SK-N-SH treated with all-trans-retinoic acid at 6 μM for 48 hours (cell line): Measurements from ENCODE around the gene ANK3.

Experiments
- ATAC-seq: fragments of 200-7000 bp; cut with Tn5 transposase; 3 replicates; pipeline ENCODE4 v1.9.1; 2020; ENCODE audit warnings: mild to moderate bottlenecking, moderate library complexity
- ARNTL ChIP-seq: fragments of 450-650 bp; formaldehyde crosslinking; IDR thresholded peaks from 2 replicates; pipeline ENCODE4 v1.5.0; 2020; ENCODE audit warnings: low read depth, mild to moderate bottlenecking, moderate library complexity, borderline replicate concordance
- BACH2 ChIP-seq: fragments of 250-450 bp; sonication (Bioruptor Pico); IDR thresholded peaks from 2 replicates; pipeline ENCODE4 v1.9.0; 2021; ENCODE audit warnings: mild to moderate bottlenecking, borderline replicate concordance
- CREB5 ChIP-seq: fragments of 250-450 bp; sonication (Bioruptor Pico); IDR thresholded peaks from 2 replicates; pipeline ENCODE4 v1.5.1; 2020; ENCODE audit warnings: low read depth, mild to moderate bottlenecking, moderate library complexity
- CSDC2 ChIP-seq: fragments of 250-450 bp; sonication (Bioruptor Pico); IDR thresholded peaks from 2 replicates; pipeline ENCODE4 v1.5.0; 2020; ENCODE audit warnings: mild to moderate bottlenecking, moderate library complexity
- CSRNP3 ChIP-seq: fragments of 250-450 bp; sonication (Bioruptor Pico); IDR thresholded peaks from 2 replicates; pipeline ENCODE4 v1.5.1; 2021; ENCODE audit warnings: mild to moderate bottlenecking, moderate library complexity
- ESRRG ChIP-seq: fragments of 250-450 bp; sonication (Bioruptor Pico); IDR thresholded peaks from 2 replicates; pipeline ENCODE4 v1.6.1; 2021; ENCODE audit warnings: mild to moderate bottlenecking
- GLIS3 ChIP-seq: fragments of 250-450 bp; sonication (Bioruptor Pico); IDR thresholded peaks from 2 replicates; pipeline ENCODE4 v1.5.0; 2020; ENCODE audit warnings: mild to moderate bottlenecking, moderate library complexity
- ISL1 ChIP-seq: fragments of 250-450 bp; sonication (Bioruptor Pico); IDR thresholded peaks from 2 replicates; pipeline ENCODE4 v2.1.2; 2022; ENCODE audit warnings: mild to moderate bottlenecking, moderate library complexity
- OSR1 ChIP-seq: fragments of 250-450 bp; sonication (Bioruptor Pico); IDR thresholded peaks from 2 replicates; pipeline ENCODE4 v1.8.0; 2022; ENCODE audit warnings: moderate library complexity, mild to moderate bottlenecking, inconsistent platforms
- PATZ1 ChIP-seq: fragments of 250-450 bp; sonication (Bioruptor Pico); IDR thresholded peaks from 2 replicates; pipeline ENCODE4 v1.8.0; 2020; ENCODE audit warnings: mild to moderate bottlenecking, moderate library complexity, borderline replicate concordance
- POU6F1 ChIP-seq: fragments of 250-450 bp; sonication (Bioruptor Pico); IDR thresholded peaks from 2 replicates; pipeline ENCODE4 v1.8.0; 2021; ENCODE audit warnings: low read depth, mild to moderate bottlenecking, moderate library complexity, borderline replicate concordance
- PPARA ChIP-seq: fragments of 250-450 bp; sonication (Bioruptor Pico); IDR thresholded peaks from 2 replicates; pipeline ENCODE4 v1.5.0; 2020; ENCODE audit warnings: mild to moderate bottlenecking, borderline replicate concordance
- RARB ChIP-seq: fragments of 250-450 bp; sonication (Bioruptor Pico); IDR thresholded peaks from 2 replicates; pipeline ENCODE4 v1.8.0; 2021; ENCODE audit warnings: mild to moderate bottlenecking, moderate library complexity
- SNAI2 ChIP-seq: fragments of 250-450 bp; sonication (Bioruptor Pico); IDR thresholded peaks from 2 replicates; pipeline ENCODE4 v1.5.0; 2020; ENCODE audit warnings: mild to moderate bottlenecking, moderate library complexity
- TCF4 ChIP-seq: fragments of 250-450 bp; sonication (Bioruptor Pico); IDR thresholded peaks from 2 replicates; pipeline ENCODE4 v1.8.0; 2021; ENCODE audit warnings: mild to moderate bottlenecking, moderate library complexity, borderline replicate concordance
- TOX ChIP-seq: fragments of 250-450 bp; sonication (Bioruptor Pico); IDR thresholded peaks from 2 replicates; pipeline ENCODE4 v1.8.0; 2021; ENCODE audit warnings: mild to moderate bottlenecking, moderate library complexity, borderline replicate concordance
- TSHZ2 ChIP-seq: fragments of 250-450 bp; sonication (Bioruptor Pico); IDR thresholded peaks from 2 replicates; pipeline ENCODE4 v1.5.0; 2020; ENCODE audit warnings: mild to moderate bottlenecking, moderate library complexity
- ZC3H10 ChIP-seq: fragments of 250-450 bp; sonication (Bioruptor Pico); IDR thresholded peaks from 2 replicates; pipeline ENCODE4 v1.5.1; 2021; ENCODE audit warnings: mild to moderate bottlenecking, moderate library complexity
- ZFP3 ChIP-seq: fragments of 250-450 bp; sonication (Bioruptor Pico); IDR thresholded peaks from 2 replicates; pipeline ENCODE4 v1.5.0; 2020; ENCODE audit warnings: mild to moderate bottlenecking, moderate library complexity
- ZNF565 ChIP-seq: fragments of 450-650 bp; formaldehyde crosslinking; conservative IDR thresholded peaks from 2 replicates; pipeline ENCODE4 v1.5.0; 2020; ENCODE audit warnings: low read depth, mild to moderate bottlenecking, moderate library complexity
- ZNF70 ChIP-seq: fragments of 450-650 bp; formaldehyde crosslinking; IDR thresholded peaks from 2 replicates; pipeline ENCODE4 v1.5.0; 2020; ENCODE audit warnings: mild to moderate bottlenecking, moderate library complexity
- ZNF8 ChIP-seq: fragments of 450-650 bp; formaldehyde crosslinking; IDR thresholded peaks from 2 replicates; pipeline ENCODE4 v1.5.0; 2020; ENCODE audit warnings: mild to moderate bottlenecking, moderate library complexity

ANK3 gene

GRCh38 chr10:60266513-60266912, 123.2 kb downstream of the ANK3 start:
- TF ChIP-seq TOX (CRISPR knock-in tag) = no peak
- TF ChIP-seq OSR1 = no peak
- no peak for TF ChIP-seq ZNF70 (CRISPR knock-in tag)
- TF ChIP-seq ESRRG (CRISPR knock-in tag) = no peak
- no peak for TF ChIP-seq GLIS3 (CRISPR knock-in tag)
- no peak for TF ChIP-seq TSHZ2 (CRISPR knock-in tag)
- no peak for TF ChIP-seq CREB5
- no peak for TF ChIP-seq BACH2
- no peak for TF ChIP-seq PPARA (CRISPR knock-in tag)
- TF ChIP-seq POU6F1 (CRISPR knock-in tag) = no peak
- TF ChIP-seq ISL1 = no peak
- TF ChIP-seq ARNTL = no peak
- TF ChIP-seq SNAI2 (CRISPR knock-in tag) = no peak

GRCh38 chr10:60262647-60263126, 127.0 kb downstream of the ANK3 start:
- TF ChIP-seq ARNTL (no peak), CSDC2 (CRISPR knock-in tag) (no peak), TOX (CRISPR knock-in tag) (no peak), ISL1 (no peak), TSHZ2 (CRISPR knock-in tag) (no peak), GLIS3 (CRISPR knock-in tag) (no peak), TCF4 (CRISPR knock-in tag) (no peak), CSRNP3 (CRISPR knock-in tag) (no peak), PPARA (CRISPR knock-in tag) (no peak), ZNF8 (CRISPR knock-in tag) (no peak), PATZ1 (CRISPR knock-in tag) (no peak), SNAI2 (CRISPR knock-in tag) (no peak), ZNF70 (CRISPR knock-in tag) (no peak), ZC3H10 (CRISPR knock-in tag) (no peak), ZFP3 (CRISPR knock-in tag) (no peak), CREB5 (no peak), ZNF565 (CRISPR knock-in tag) (no peak), RARB (CRISPR knock-in tag) (no peak), POU6F1 (CRISPR knock-in tag) (no peak), BACH2 (no peak)
- ATAC-seq = no peak

More at GRCh38 chr10:60266513-60266912, 123.2 kb downstream of the ANK3 start:
- ATAC-seq = no peak
